Astrocyte (in vitro differentiated cells and primary cell): ENCODE results near the gene NRDC.

Experiments
- CTCF ChIP-seq: IDR thresholded peaks from 2 replicates; pipeline ENCODE4 v1.5.1; 2011; ENCODE audit warnings: low read depth, mild to moderate bottlenecking, inconsistent platforms, low read length, moderate library complexity; ENCODE audit not compliant: insufficient read depth
- EZH2 ChIP-seq: IDR thresholded peaks from 2 replicates; pipeline ENCODE4 v1.6.1; 2012; ENCODE audit warnings: mild to moderate bottlenecking, low read length, inconsistent platforms; ENCODE audit not compliant: insufficient read depth

- TF ChIP-seq CTCF: no peak
- no peak for TF ChIP-seq EZH2
Measured at GRCh38 chr1:51749151-51749550, 129.4 kb downstream of the NRDC start.
